NOMO-1 treated with dmso at 0.1 percent for 144 hours (cell line): ENCODE data around the gene TCP1.
"Not testable (repeated sequence)": the region's sequence is repeated elsewhere in the genome, so short reads cannot be mapped to it uniquely, and the experiment has no call there.

Experiments used
- DNase-seq: peaks from one replicate; lab custom pipeline; 2025; ENCODE audit not compliant: unreplicated experiment; lab: John Stamatoyannopoulos, UW

Gene TCP1

DNA sequence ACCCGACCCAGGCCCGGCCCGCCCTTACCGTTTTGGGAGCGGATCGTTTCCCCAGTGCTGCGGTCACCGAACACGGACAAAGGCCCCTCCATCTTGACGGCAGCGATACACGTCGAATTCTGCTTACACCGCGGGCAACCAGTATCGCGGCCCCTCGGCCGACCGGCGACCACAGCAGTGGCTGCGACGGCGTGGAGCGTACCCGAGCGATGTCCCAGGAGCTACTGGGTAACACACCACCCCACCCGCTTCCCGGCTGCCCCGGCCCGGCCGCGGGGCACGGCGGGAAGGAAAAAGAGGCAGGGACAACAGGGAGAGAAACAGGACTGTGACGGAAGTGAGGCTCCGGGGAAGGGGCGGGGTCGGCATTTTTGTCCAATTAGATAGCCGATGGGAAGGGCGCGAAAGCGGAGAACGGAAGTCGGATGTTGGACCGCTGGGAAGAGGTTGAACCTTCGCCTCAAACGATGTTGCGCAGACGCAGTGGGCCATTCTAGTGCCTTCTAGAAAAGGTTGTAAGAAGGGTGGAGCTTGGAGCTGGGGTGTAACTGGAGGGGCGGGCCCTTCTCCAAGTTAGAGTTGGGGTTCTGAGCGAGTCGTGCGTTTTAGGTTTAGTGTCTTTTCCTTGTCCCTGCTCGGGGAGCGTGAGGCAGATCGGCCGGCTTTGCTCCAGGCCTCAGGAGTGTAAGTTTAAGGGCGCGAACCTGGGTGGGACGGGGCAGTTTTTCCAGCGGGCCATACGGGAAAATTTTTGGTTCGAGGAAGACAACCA, at the start of gene TCP1:
Gene TCP1, minus strand, starts transcription at position 226 of the 772 bp plus-strand sequence. Its CDS starts 134 bp downstream, at position 92.
- DNase-seq = peak; percentile 99

DNA sequence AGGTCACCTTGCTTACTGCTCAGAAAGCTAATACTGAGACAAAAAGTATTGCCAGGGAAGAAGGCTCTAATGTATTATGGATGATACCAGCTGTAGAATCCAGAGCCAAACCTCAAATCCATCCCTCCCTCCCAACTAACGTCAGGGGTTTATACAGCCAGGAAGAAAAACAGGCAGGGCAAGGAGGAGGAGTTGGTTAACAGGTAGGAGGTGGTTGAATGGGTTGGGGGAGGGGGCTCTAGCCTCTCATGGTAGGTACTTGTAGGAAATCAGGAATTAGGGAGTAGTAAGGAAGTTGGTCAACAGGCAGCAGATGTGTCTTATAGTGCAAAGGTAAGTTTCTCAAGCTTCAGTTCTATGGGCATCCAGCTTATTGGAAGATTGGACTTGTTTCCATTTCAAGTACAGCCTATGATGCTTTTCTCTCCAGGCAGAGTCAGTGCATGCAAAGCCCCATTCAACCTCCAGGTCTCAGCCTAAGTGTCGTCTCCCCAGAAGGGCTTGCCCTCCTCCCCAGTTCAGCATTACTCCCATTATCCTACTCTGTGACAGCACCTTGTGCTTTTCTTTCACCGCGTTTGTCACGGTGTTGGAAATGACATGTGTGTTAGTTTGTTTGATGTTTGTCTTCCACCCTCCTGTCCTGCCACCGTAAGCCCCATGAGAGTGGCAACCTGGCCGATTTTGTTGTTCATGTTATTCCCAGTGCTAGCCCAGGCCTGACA, 48.8 kb upstream of the TCP1 start:
- no peak for DNase-seq

DNA sequence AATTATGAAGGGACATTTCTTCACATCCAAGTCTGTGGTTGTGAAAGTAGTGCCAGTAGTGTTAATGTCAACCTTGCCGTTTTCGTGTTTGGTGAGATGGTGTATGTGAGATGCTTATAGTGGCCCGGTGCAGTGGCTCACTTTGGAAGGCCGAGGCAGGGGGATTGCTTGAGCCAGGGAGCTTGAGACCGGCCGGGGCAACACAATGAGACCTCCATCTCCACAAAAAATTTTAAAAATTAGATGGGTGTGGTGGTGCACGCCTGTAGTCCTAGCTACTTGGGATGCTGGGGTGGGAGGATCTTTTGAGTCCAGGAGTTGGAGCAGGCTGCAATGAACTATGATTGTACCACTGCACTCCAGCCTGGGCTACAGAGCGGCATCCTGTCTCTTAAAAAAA, 48.1 kb upstream of the TCP1 start:
- DNase-seq = no peak

DNA sequence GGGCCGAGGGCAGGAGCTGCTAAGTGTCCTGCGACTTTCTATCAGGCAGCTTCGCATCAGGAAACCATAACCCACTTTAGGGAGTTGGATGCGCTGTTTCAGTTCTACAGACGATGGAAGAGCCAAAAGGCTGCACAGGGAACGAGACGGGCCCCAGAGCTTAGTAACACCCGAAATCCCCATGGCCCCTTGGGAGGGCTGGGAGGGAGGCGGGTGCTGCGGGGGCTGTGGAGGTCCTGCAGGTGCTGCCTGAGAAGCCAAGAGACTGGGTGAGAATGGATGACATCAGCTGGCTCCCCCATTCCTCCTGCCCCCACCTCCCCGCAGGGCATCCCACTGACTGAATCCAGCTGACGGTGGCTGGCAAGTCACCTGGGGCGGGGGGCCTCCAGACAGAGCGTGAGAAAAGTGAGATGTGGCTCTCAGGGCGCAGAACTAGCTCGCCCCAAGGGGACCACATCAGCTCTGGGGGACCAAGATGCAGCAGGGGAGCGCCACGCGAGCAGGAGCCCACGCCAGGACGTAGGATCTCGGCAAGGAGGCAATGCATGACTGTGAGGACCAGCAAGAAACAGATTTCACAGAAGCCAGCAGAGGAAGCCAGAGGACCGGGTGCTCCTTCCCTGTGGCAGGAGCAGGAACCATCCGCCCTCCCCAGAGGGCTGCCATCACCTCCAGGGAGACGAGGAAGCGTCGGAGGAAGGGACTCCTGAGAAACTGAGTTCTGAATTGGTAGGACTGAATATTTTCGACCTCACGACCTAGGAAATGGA, 47.5 kb upstream of the TCP1 start:
- DNase-seq = no peak

GRCh38 chr6:159833997-159834603, 44.7 kb upstream of the TCP1 start:
- DNase-seq = no peak

DNA sequence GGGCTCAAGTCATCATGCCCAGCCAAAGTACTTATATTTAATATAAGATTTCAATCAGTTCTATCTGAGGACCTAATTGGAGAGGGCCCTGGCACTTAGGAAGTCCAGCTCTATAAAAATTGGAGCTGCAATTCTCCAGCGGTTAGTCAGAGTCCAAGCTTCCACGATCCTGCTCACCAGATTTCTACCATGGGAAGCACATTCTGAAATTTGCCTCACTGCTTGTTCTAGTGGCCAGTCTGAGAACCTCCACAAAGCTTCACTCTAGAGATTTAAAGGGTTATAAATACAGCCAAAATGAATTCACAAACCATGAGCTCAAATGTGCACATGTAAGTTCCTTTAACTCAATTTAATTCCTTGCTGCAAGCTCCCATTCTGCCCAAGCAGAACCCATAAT, 44.2 kb upstream of the TCP1 start:
- DNase-seq = no peak

DNA sequence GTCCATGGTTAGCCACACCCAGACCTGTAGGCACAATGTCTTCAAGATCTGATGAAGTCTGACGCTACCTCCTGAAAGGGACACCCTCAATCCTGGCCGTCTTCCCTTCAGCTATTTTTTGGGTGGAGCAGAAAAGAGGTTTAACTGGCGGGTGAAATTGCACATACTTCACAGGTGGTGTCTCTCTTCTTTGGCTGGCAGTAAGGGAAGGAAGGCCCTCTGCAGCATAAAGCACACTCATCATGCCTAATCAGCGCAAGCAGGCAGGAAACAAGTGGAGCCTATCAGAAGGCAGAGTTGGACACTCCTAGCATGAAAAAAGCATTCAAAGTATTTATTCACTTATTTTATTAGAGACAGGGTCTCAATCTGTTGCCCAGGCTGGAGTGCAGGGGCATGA, 43.5 kb upstream of the TCP1 start:
- no peak for DNase-seq

DNA sequence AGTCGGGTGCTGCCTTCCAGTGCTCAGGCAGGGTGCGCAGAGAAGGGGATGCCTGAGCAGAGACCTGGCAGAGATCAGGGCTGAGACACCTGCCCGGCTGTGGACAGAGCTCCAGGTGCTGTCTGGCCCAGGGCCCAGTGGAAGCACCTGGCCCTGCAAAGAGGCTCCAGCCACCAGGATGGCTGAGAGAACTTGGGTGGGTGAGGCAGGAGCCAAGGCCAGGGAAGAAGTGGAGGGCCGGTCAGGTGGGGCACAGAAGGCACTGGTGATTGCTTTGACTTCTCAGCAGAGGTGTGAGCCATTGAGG, 41.9 kb upstream of the TCP1 start:
- no peak for DNase-seq

DNA sequence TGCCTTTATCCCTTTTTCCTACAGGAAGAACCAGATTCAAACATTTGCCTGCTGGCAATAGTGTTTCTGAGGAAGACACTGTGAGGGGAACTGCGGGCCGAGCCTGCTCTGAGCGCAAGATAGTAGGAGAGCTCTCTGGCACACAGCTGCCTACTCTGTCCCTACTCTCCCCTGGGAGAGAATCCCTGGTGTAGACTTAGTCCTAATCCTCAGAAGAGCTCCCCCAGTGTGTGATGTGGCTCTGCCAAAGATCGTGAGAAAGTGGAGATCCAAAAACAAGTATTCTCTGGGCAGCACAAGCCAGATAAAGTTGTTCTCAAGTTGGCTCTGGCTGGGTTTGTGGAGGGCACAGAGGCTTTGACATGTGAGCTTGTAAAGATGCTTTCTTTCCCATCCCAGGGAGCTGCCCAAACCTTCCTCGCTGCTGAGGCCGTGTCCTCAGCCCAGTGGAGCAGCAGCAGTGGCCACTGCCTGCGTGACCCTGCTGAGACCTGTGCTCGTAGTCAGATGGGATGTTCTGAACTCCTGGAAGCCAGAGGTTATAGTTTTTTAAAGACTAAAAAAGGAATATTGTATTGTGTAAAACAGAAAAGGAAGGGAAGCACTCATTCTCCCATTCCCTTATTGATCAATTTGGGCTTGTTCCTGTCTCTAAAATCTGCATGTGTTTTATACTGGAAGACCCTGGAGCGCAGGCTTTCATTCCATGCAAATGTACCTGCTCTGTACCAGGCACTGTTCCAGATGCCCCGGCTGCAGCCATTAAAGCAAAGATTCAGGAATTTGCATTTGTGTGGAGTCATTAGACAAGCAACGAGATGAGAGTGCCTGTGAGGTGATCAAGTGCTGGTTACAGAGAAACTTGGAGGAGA, 41.3 kb upstream of the TCP1 start:
- DNase-seq = no peak

DNA sequence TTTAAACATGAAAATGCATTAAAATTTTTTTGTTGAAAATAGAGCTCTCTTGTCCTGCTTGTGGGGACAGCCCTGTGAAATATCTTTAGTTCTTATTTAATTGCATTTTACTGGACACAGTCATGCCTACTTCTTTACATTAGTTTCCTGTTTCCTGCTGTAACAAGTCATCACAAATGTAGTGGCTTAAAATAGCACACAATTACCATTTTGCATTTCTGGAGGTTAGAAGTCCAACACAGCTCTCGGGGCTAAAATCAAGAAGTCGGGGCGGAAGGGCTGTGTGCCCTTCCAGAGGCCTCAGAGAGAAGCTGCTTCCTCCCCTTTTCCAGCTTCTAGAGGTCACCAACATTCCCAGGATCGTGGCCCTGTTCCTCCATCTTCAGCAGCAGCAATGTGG, 40.1 kb upstream of the TCP1 start:
- DNase-seq = peak; percentile 61

GRCh38 chr6:159828074-159828473, 38.7 kb upstream of the TCP1 start:
- DNase-seq = no peak

DNA sequence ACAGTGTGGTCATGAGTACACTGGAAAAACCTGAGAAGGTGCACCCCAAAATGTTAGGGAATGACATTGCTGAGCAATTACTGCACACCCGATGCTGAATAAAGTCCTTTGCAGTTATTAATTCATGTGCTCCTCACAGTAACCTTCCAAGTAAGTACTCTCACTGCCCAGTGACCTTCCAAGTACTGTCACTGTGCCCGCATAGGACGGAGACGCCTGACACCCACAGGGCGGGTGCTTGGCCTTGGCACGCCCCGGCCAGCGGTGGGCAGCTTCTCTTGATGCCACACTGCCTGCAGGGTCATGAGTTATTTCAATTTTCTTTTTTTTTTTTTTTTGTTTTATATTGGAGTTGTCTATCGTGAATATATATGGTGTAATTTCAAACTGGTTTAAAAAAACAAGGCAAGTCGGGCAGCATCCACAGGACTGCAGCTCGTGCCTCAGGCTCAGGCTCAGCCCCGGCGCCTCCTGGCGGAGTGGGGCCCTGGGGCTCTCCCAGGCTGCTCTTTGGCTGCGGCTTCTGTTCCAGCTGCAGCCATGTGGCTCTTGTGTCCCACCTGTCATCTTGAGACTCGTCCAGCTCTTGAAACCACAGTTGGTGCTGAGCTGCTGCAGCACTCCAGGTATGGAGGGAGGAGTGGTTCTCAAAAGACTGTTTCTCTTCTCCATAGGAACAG, 37.7 kb upstream of the TCP1 start:
- no peak for DNase-seq

DNA sequence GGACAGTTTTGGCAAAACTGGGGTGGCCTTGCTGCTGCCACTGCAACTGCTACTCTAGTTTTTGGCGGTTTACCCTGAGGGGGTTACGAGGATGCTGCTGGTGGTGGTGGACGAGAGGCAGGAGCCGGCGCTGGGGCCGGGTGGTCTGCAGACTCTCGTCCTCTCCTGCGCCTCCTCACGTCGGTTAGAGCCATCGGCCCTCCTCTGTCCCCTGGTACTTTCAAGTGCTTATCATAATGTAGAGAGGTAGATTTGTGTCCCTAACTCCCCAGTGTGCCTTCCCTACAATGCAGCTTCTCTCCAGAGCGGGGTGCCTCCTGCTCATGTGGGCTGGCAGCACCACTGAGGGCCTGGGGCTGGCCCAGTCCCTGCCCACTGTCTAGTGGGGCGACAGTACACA, 36.6 kb upstream of the TCP1 start:
- DNase-seq = no peak

DNA sequence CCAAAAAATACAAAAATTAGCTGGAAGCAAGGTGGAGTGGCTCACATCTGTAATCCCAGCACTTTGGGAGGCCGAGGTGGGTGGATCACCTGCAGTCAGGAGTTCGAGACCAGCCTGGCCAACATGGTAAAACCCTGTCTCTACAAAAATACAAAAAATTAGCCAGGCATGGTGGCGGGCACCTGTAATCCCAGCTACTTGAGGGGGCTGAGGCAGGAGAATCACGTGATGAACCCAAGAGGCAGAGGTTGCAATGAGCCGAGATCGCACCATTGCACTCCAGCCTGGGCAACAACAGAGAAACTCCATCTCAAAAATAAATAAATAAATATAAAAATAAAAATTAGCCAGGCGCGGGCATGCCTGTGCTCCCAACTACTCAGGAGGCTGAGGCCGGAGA, 35.3 kb upstream of the TCP1 start:
- not testable (repeated sequence) for DNase-seq

DNA sequence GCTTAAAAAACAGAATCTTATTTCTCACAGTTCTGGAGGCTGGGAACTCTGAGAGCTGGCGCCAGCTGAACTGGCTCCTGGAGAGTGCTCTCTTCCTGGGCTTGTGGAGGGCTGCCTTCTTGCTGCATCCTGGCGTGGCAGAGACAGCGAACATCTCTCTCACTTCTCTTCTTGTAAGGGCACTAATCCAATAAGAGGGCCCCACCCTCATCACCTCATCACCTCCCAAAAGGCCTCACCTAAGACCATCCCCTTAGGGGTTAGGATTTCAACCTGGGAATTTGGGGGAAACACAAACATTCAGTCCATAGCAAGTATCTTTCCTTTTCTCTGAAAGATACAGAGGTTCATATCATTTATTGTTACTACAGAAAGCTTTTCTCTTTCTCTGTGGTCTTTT, 34.6 kb upstream of the TCP1 start:
- DNase-seq = no peak

- no peak for DNase-seq
Observed at GRCh38 chr6:159821726-159822125, 32.3 kb upstream of the TCP1 start.

- DNase-seq = no peak
Observed at GRCh38 chr6:159821122-159821521, 31.7 kb upstream of the TCP1 start.

- peak; percentile 86 for DNase-seq
Observed at GRCh38 chr6:159819932-159820640, 30.7 kb upstream of the TCP1 start.

DNA sequence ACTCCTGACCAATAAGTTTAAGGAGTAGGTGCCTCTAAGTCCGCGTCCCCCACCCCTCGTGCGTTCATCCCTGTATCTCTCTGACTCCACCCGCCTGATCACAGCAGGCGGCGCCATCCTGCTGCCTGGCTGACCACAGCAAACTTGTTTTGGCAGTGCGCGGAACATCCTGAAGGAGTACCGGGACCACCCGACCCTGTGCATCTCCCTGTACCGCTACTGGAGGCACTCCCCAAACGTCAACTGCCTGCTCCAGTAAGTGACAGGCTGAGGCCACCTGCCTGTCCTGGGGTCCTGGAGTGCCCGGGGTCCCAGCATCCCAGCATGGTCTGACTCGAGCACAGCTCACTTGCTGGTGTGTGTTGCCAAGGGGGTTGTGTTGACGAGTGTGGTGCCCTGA, 29.7 kb upstream of the TCP1 start:
- DNase-seq = no peak
